MM.1S (cell line): ENCODE measurements around the gene FOXP1.

Source experiments
- DNase-seq: peaks from one replicate; pipeline ENCODE4 v3.0.0-alpha.2; 2015
- H2AFZ ChIP-seq: fragments of 300-600 bp; sonication (generic); 2 replicates; pipeline ENCODE4 v1.6.0; 2016; ENCODE audit warnings: antibody characterized with exemption, low read length
- H3F3A ChIP-seq: fragments of 300-600 bp; sonication (generic); 2 replicates; pipeline ENCODE4 v1.6.1; 2016; ENCODE audit warnings: mild to moderate bottlenecking, antibody characterized with exemption, low read length, moderate library complexity, mixed read lengths; ENCODE audit not compliant: insufficient read depth
- H3K27ac ChIP-seq: fragments of 300-600 bp; sonication (generic); 2 replicates; pipeline ENCODE4 v1.5.1; 2016; ENCODE audit warnings: mild to moderate bottlenecking, low read length
- H3K27me3 ChIP-seq: fragments of 300-600 bp; sonication (generic); replicated peaks from 2 replicates; pipeline ENCODE4 v1.6.0; 2016; ENCODE audit warnings: low read length; ENCODE audit not compliant: insufficient read depth
- H3K36me3 ChIP-seq: fragments of 300-600 bp; sonication (generic); replicated peaks from 2 replicates; pipeline ENCODE4 v1.6.1; 2016; ENCODE audit warnings: mild to moderate bottlenecking, low read length, mixed read lengths; ENCODE audit not compliant: insufficient read depth
- H3K4me1 ChIP-seq: fragments of 300-600 bp; sonication (generic); 2 replicates; pipeline ENCODE4 v1.6.1; 2016; ENCODE audit warnings: low read length, mixed read lengths
- H3K4me2 ChIP-seq: fragments of 300-600 bp; sonication (generic); 2 replicates; pipeline ENCODE4 v1.6.0; 2016; ENCODE audit warnings: low read depth, low read length
- H3K4me3 ChIP-seq: fragments of 300-600 bp; sonication (generic); 2 replicates; pipeline ENCODE4 v1.5.1; 2016; ENCODE audit warnings: low read length, mixed read lengths
- H3K79me2 ChIP-seq: fragments of 300-600 bp; sonication (generic); 2 replicates; pipeline ENCODE4 v1.6.1; 2016; ENCODE audit warnings: mixed run types, low read length, mixed read lengths
- H3K9ac ChIP-seq: fragments of 300-600 bp; sonication (generic); 2 replicates; pipeline ENCODE4 v1.6.1; 2016; ENCODE audit warnings: low read length, mixed read lengths
- H3K9me2 ChIP-seq: fragments of 300-600 bp; sonication (generic); replicated peaks from 2 replicates; pipeline ENCODE4 v1.6.1; 2016; ENCODE audit warnings: mild to moderate bottlenecking, low read length, mixed read lengths; ENCODE audit not compliant: insufficient read depth
- H3K9me3 ChIP-seq: fragments of 300-600 bp; sonication (generic); replicated peaks from 2 replicates; pipeline ENCODE4 v1.6.1; 2016; ENCODE audit warnings: mild to moderate bottlenecking, low read length, mixed read lengths; ENCODE audit not compliant: insufficient read depth
- H4K20me1 ChIP-seq: fragments of 300-600 bp; sonication (generic); 2 replicates; pipeline ENCODE4 v1.6.1; 2016; ENCODE audit warnings: mild to moderate bottlenecking, low read length, moderate library complexity, mixed read lengths; ENCODE audit not compliant: insufficient read depth
- CTCF ChIP-seq: fragments of 300-600 bp; sonication (generic); IDR thresholded peaks from 2 replicates; pipeline ENCODE4 v1.5.1; 2016; ENCODE audit warnings: antibody characterized with exemption, low read length, mixed read lengths
- EZH2 ChIP-seq: fragments of 300-600 bp; sonication (generic); optimal IDR thresholded peaks from 2 replicates; pipeline ENCODE3; 2017; ENCODE audit warnings: low read depth, mild to moderate bottlenecking, antibody characterized with exemption, low read length, mixed read lengths
- EZH2phosphoT487 ChIP-seq: fragments of 300-600 bp; sonication (generic); IDR thresholded peaks from 2 replicates; pipeline ENCODE4 v1.6.1; 2018; ENCODE audit warnings: antibody characterized with exemption, low read length

FOXP1 gene

GRCh38 chr3:71217640-71218222 is 365.8 kb downstream of the FOXP1 start:
- no peak overlapping the region for H3K27ac ChIP-seq

GRCh38 chr3:71215351-71215750 is 368.2 kb downstream of the FOXP1 start:
- no peak overlapping the region for H2AFZ ChIP-seq
- no peak overlapping the region for H3K27ac ChIP-seq
- H3K4me3 ChIP-seq = no peak overlapping the region
- no peak for DNase-seq
- no peaks in the 10 kb centered on the region for H3K36me3 ChIP-seq
- H3K9me3 ChIP-seq = no peaks in the 10 kb centered on the region
- no peaks in the 10 kb centered on the region for H4K20me1 ChIP-seq
- no peak overlapping the region for H3K9ac ChIP-seq
- H3F3A ChIP-seq = no peaks in the 10 kb centered on the region
- no peak for TF ChIP-seq EZH2
- TF ChIP-seq CTCF = no peak
- no peak for TF ChIP-seq EZH2phosphoT487
- no peaks in the 10 kb centered on the region for H3K9me2 ChIP-seq
- no peaks in the 10 kb centered on the region for H3K4me1 ChIP-seq
- H3K27me3 ChIP-seq = no peaks in the 10 kb centered on the region
- no peaks in the 10 kb centered on the region for H3K79me2 ChIP-seq
- H3K4me2 ChIP-seq = no peak overlapping the region

More at GRCh38 chr3:71217640-71218222, 365.8 kb downstream of the FOXP1 start:
- Histone ChIP-seq H3K27me3 (no peaks in the 10 kb centered on the region), H3K36me3 (no peaks in the 10 kb centered on the region), H3K4me3 (no peak overlapping the region), H3K79me2 (no peaks in the 10 kb centered on the region), H3K9me2 (no peaks in the 10 kb centered on the region), H3K9me3 (no peaks in the 10 kb centered on the region), H4K20me1 (no peaks in the 10 kb centered on the region), H3K4me1 (no peaks in the 10 kb centered on the region), H3F3A (no peaks in the 10 kb centered on the region), H2AFZ (no peak overlapping the region), H3K4me2 (no peak overlapping the region), H3K9ac (no peak overlapping the region)
- DNase-seq = no peak
- TF ChIP-seq EZH2phosphoT487 (no peak), EZH2 (no peak), CTCF (no peak)

- H4K20me1 ChIP-seq = no peaks in the 10 kb centered on the region
- TF ChIP-seq CTCF = no peak
- TF ChIP-seq EZH2 = no peak
- TF ChIP-seq EZH2phosphoT487 = no peak
- no peaks in the 10 kb centered on the region for H3K9me3 ChIP-seq
- H3K4me2 ChIP-seq = no peak overlapping the region
- H3K79me2 ChIP-seq = no peaks in the 10 kb centered on the region
- no peaks in the 10 kb centered on the region for H3F3A ChIP-seq
- no peak overlapping the region for H3K9ac ChIP-seq
- no peak overlapping the region for H3K4me3 ChIP-seq
- no peak for DNase-seq
- H3K27me3 ChIP-seq = no peaks in the 10 kb centered on the region
- no peaks in the 10 kb centered on the region for H3K36me3 ChIP-seq
- H3K27ac ChIP-seq = no peak overlapping the region
- H2AFZ ChIP-seq = no peak overlapping the region
- H3K4me1 ChIP-seq = no peaks in the 10 kb centered on the region
- no peaks in the 10 kb centered on the region for H3K9me2 ChIP-seq
These were observed 368.7 kb downstream of the FOXP1 start for GRCh38 chr3:71214797-71215196.
